Lower lobe of right lung (tissue), 2 donors: Measurements from ENCODE around the gene ELF2. TPM values are rescaled to one million over a fixed set of nuclear protein-coding genes. Genes with fewer than 3 reads are reported as not detected.

ENCODE experiments used
- ATAC-seq, 2 donors: fragments of 200-7000 bp; cut with Tn5 transposase; one replicate each; pipeline ENCODE4 v1.9.1; 2020 to 2022; ENCODE audit warnings: mild to moderate bottlenecking in 2 of 2, moderate library complexity in 2 of 2
- DNase-seq: peaks from one replicate; pipeline ENCODE4 v3.0.0-alpha.2; 2020
- H3K27ac ChIP-seq: fragments of 200-600 bp; one replicate; pipeline ENCODE4 v1.8.0; 2022
- H3K27me3 ChIP-seq: fragments of 200-600 bp; one replicate; pipeline ENCODE4 v1.8.0; 2022; ENCODE audit warnings: low read depth
- H3K36me3 ChIP-seq: fragments of 200-600 bp; one replicate; pipeline ENCODE4 v1.8.0; 2022; ENCODE audit warnings: mild to moderate bottlenecking
- H3K4me1 ChIP-seq: fragments of 200-600 bp; one replicate; pipeline ENCODE4 v1.8.0; 2022
- H3K4me3 ChIP-seq: fragments of 200-600 bp; one replicate; pipeline ENCODE4 v1.8.0; 2022; ENCODE audit warnings: mild to moderate bottlenecking
- H3K9me3 ChIP-seq: fragments of 200-600 bp; one replicate; pipeline ENCODE4 v1.8.0; 2022
- intact Hi-C: fragments of 100-400 bp; cut with DNase I; formaldehyde crosslinking; loops from one replicate; pipeline ENCODE4 v1.11.0; 2022
- total RNA-seq: library from RNA; stranded (reverse); fragmentation: NEBNext Ultra II Directional; extraction: Animal tissue kit (Norgen Biotek cat#: 25700); gene quantifications from one replicate; pipeline ENCODE4 v1.2.1, GENCODE V29; 2021
- TF ChIP-seq, protein P1 (sequence below): fragments of 200-600 bp; IDR thresholded peaks from one replicate; pipeline ENCODE4 v1.8.0; 2022; ENCODE audit warnings: antibody characterized with exemption, mild to moderate bottlenecking
- donor health status: DM: no; HTN: yes; CAD: no; lungs with severe emphysema.

Gene ELF2
- total RNA-seq, 1 donor from 2014 or later: 54.0 TPM

DNA sequence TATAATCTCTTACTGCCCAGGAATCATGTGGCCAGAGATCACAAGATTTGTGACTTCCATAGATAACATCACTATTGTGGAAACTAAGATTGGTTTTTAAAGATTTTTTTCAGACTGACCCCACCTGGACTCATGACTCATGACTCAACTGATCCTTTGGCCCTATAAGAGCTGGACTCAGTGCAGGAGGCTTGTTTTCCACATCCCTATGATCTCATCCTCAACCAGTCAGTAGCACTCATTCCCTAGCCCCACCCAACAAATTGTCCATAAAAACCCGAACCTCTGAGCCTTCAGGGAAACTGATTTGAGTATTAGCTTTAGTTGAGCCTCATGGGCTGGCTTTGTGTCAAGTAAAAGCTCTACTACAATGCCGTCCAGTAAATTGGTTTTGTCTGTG lies 169.4 kb downstream of the ELF2 start:
- H3K27ac ChIP-seq: no peak overlapping the region
- TF ChIP-seq, protein P1, sequence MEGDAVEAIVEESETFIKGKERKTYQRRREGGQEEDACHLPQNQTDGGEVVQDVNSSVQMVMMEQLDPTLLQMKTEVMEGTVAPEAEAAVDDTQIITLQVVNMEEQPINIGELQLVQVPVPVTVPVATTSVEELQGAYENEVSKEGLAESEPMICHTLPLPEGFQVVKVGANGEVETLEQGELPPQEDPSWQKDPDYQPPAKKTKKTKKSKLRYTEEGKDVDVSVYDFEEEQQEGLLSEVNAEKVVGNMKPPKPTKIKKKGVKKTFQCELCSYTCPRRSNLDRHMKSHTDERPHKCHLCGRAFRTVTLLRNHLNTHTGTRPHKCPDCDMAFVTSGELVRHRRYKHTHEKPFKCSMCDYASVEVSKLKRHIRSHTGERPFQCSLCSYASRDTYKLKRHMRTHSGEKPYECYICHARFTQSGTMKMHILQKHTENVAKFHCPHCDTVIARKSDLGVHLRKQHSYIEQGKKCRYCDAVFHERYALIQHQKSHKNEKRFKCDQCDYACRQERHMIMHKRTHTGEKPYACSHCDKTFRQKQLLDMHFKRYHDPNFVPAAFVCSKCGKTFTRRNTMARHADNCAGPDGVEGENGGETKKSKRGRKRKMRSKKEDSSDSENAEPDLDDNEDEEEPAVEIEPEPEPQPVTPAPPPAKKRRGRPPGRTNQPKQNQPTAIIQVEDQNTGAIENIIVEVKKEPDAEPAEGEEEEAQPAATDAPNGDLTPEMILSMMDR: no peak
- intact Hi-C loops: no loop called here
- no peaks in the 10 kb centered on the region for H3K4me1 ChIP-seq
- H3K9me3 ChIP-seq: no peaks in the 10 kb centered on the region
- no peak overlapping the region for H3K4me3 ChIP-seq
- no peak for ATAC-seq
- no peaks in the 10 kb centered on the region for H3K36me3 ChIP-seq
- DNase-seq: no peak
- H3K27me3 ChIP-seq: no peaks in the 10 kb centered on the region

Other genes with a start within 250 kb of the ELF2 start
- 2.8 TPM for gene NOCT, start 161.4 kb downstream of the ELF2 start, total RNA-seq
- gene MGARP, start 103.0 kb upstream of the ELF2 start, total RNA-seq: not detected
- gene NAA15, start 124.3 kb upstream of the ELF2 start, total RNA-seq: 31.2 TPM
- 52.0 TPM for gene NDUFC1, start 125.3 kb upstream of the ELF2 start, total RNA-seq